HCT116 (cell line): ENCODE data around the gene NUP210. TPM values are rescaled to one million over a fixed set of nuclear protein-coding genes. Genes with fewer than 3 reads are reported as not detected.

Experiments used
- ATAC-seq: fragments of 200-7000 bp; cut with Tn5 transposase; 2 replicates; pipeline ENCODE4 v1.9.1; 2020; ENCODE audit warnings: mild to moderate bottlenecking, moderate library complexity
- BruUV-seq: library from RNA; stranded (reverse); fragments of 400-500 nt; replicated peaks from 2 replicates; lab custom pipeline; 2021; lab: Mats Ljungman, UMichigan
- CTCF ChIA-PET: fragments of 300-600 bp; sonication (Branson Sonifier 250); formaldehyde crosslinking; loops from one replicate; lab custom pipeline; 2021; ENCODE audit warnings: antibody characterized with exemption; lab: Charles Lee
- POLR2A ChIA-PET: fragments of 300-600, 350-600 bp; sonication (Branson Sonifier 250); formaldehyde crosslinking; loops from one replicate; lab custom pipeline; 2021; ENCODE audit warnings: antibody characterized with exemption; lab: Charles Lee
- RAD21 ChIA-PET, 2 experiments: fragments of 300-600 bp; sonication (Branson Sonifier 250); formaldehyde crosslinking; loops; one replicate each; lab custom pipeline; 2023; ENCODE audit warnings: low total read pairs in 2 of 2; ENCODE audit not compliant: uncharacterized antibody in 2 of 2, unreplicated experiment in 2 of 2, low non-redundant PET in 1 of 2; lab: Charles Lee
- DNase-seq: peaks from one replicate; pipeline ENCODE4 v3.0.0-alpha.2; 2010; ENCODE audit warnings: low read depth, low spot score
- H2AFZ ChIP-seq: fragments of 200-600 bp; shearing (Covaris generic), sonication (generic); 2 replicates; pipeline ENCODE4 v1.6.1; 2017; ENCODE audit warnings: low read depth, mixed run types, mixed read lengths, antibody characterized with exemption, low read length; ENCODE audit not compliant: poor library complexity, severe bottlenecking
- H3K27ac ChIP-seq: 2 replicates; pipeline ENCODE4 v1.5.1; 2012; ENCODE audit warnings: low read depth, low read length
- H3K27me3 ChIP-seq: fragments of 200-600 bp; sonication (generic); 2 replicates; pipeline ENCODE4 v1.6.1; 2016; ENCODE audit warnings: mixed run types, low read length, mixed read lengths; ENCODE audit not compliant: insufficient read depth
- H3K36me3 ChIP-seq, 2 experiments: fragments of 200-500 bp in 1 of 2; fragments of 200-600 bp in 1 of 2; sonication (Bioruptor generic) in 1 of 2; sonication (generic) in 1 of 2; 2 replicates each; pipeline versions ENCODE4 v1.5.1 to v1.6.1; 2014 to 2016; ENCODE audit warnings: low read length in 2 of 2, inconsistent platforms in 1 of 2, mixed read lengths in 1 of 2, mixed run types in 1 of 2; ENCODE audit not compliant: insufficient read depth in 2 of 2, control insufficient read depth in 1 of 2
- H3K4me1 ChIP-seq, 2 experiments: fragments of 200-600 bp in 1 of 2; sonication (generic) in 1 of 2; 2 replicates each; pipeline versions ENCODE4 v1.5.1 to v1.6.1; 2012 to 2017; ENCODE audit warnings: low read length in 2 of 2, inconsistent platforms in 1 of 2, mild to moderate bottlenecking in 1 of 2, mixed read lengths in 1 of 2, mixed run types in 1 of 2, moderate library complexity in 1 of 2; ENCODE audit not compliant: insufficient read depth in 2 of 2, control insufficient read depth in 1 of 2
- H3K4me2 ChIP-seq: fragments of 200-600 bp; sonication (generic); 2 replicates; pipeline ENCODE4 v1.6.1; 2017; ENCODE audit warnings: mixed run types, low read length, mixed read lengths
- H3K4me3 ChIP-seq, 2 experiments: fragments of 200-600 bp in 1 of 2; sonication (generic) in 1 of 2; replicated peaks in 1 of 2; 2 replicates each; pipeline ENCODE4 v1.5.1; 2011 to 2016; ENCODE audit warnings: low read length in 2 of 2, control low read depth in 1 of 2, low read depth in 1 of 2, mild to moderate bottlenecking in 1 of 2, mixed read lengths in 1 of 2, mixed run types in 1 of 2
- H3K79me2 ChIP-seq: fragments of 200-600 bp; sonication (generic); 2 replicates; pipeline ENCODE4 v1.6.1; 2017; ENCODE audit warnings: mild to moderate bottlenecking, mixed run types, low read length, moderate library complexity, mixed read lengths; ENCODE audit not compliant: insufficient read depth
- H3K9ac ChIP-seq: fragments of 200-600 bp; sonication (generic); 2 replicates; pipeline ENCODE4 v1.6.1; 2016; ENCODE audit warnings: low read length, mixed read lengths
- H3K9me2 ChIP-seq: fragments of 200-600 bp; sonication (generic), shearing (Covaris generic); 2 replicates; pipeline ENCODE4 v1.6.1; 2017; ENCODE audit warnings: mixed run types, mild to moderate bottlenecking, moderate library complexity; ENCODE audit not compliant: insufficient read depth
- H3K9me3 ChIP-seq, 2 experiments: fragments of 200-500 bp in 1 of 2; fragments of 200-600 bp in 1 of 2; sonication (Bioruptor generic) in 1 of 2; sonication (generic) in 1 of 2; 2 replicates each; pipeline ENCODE4 v1.6.1; 2014 to 2017; ENCODE audit warnings: low read length in 2 of 2, mixed read lengths in 2 of 2, inconsistent platforms in 1 of 2, low read depth in 1 of 2, mild to moderate bottlenecking in 1 of 2, mixed run types in 1 of 2, moderate library complexity in 1 of 2; ENCODE audit not compliant: control insufficient read depth in 1 of 2, insufficient read depth in 1 of 2
- H4K20me1 ChIP-seq: fragments of 200-600 bp; sonication (generic), shearing (Covaris generic); 2 replicates; pipeline ENCODE4 v1.6.1; 2017; ENCODE audit warnings: mixed run types, mild to moderate bottlenecking, moderate library complexity; ENCODE audit not compliant: insufficient read depth
- CBX3 ChIP-seq: IDR thresholded peaks from 2 replicates; pipeline ENCODE4 v1.6.1; 2012; ENCODE audit warnings: low read depth
- CEBPB ChIP-seq: IDR thresholded peaks from 2 replicates; pipeline ENCODE4 v1.6.1; 2012; ENCODE audit warnings: low read depth
- CTCF ChIP-seq, 3 experiments: fragments of 200-600 bp in 1 of 3; sonication (generic) in 1 of 3; IDR thresholded peaks in 2 of 3; conservative IDR thresholded peaks in 1 of 3; 2 replicates each; pipeline ENCODE4 v1.5.1; 2012 to 2017; ENCODE audit warnings: low read depth in 2 of 3, low read length in 2 of 3, antibody characterized with exemption in 1 of 3, borderline replicate concordance in 1 of 3, control low read depth in 1 of 3, mild to moderate bottlenecking in 1 of 3, mixed read lengths in 1 of 3, mixed run types in 1 of 3, moderate library complexity in 1 of 3; ENCODE audit not compliant: insufficient read depth in 1 of 3
- ELF1 ChIP-seq: IDR thresholded peaks from 2 replicates; pipeline ENCODE4 v1.6.1; 2012; ENCODE audit warnings: low read depth, borderline replicate concordance
- EZH2 ChIP-seq: fragments of 200-600 bp; sonication (generic); IDR thresholded peaks from 2 replicates; pipeline ENCODE4 v1.6.1; 2017; ENCODE audit warnings: antibody characterized with exemption, mixed run types
- EZH2phosphoT487 ChIP-seq: fragments of 200-600 bp; IDR thresholded peaks from 2 replicates; pipeline ENCODE4 v1.6.1; 2018; ENCODE audit warnings: antibody characterized with exemption, borderline replicate concordance
- POLR2A ChIP-seq: IDR thresholded peaks from 2 replicates; pipeline ENCODE4 v1.7.0; 2011; ENCODE audit warnings: borderline replicate concordance; ENCODE audit not compliant: insufficient read depth, insufficient read length; ENCODE audit errors: extremely low read depth
- SIN3A ChIP-seq: IDR thresholded peaks from 2 replicates; pipeline ENCODE4 v1.6.1; 2012; ENCODE audit warnings: low read depth
- SP1 ChIP-seq: IDR thresholded peaks from 2 replicates; pipeline ENCODE4 v1.6.1; 2012; ENCODE audit warnings: low read depth
- SRF ChIP-seq: IDR thresholded peaks from 2 replicates; pipeline ENCODE4 v1.6.1; 2012; ENCODE audit warnings: low read depth
- TCF7L2 ChIP-seq: IDR thresholded peaks from 2 replicates; pipeline ENCODE4 v1.7.0; 2011; ENCODE audit warnings: borderline replicate concordance, inconsistent platforms; ENCODE audit not compliant: insufficient read depth, insufficient read length; ENCODE audit errors: extremely low read depth
- YY1 ChIP-seq: IDR thresholded peaks from 2 replicates; pipeline ENCODE4 v1.6.1; 2011; ENCODE audit warnings: low read length, low read depth, moderate library complexity, mild to moderate bottlenecking; ENCODE audit not compliant: insufficient replicate concordance; ENCODE audit errors: extremely low read depth
- ZFX ChIP-seq: fragments of 450-650 bp; IDR thresholded peaks from 2 replicates; pipeline ENCODE4 v1.6.1; 2017
- ZNF274 ChIP-seq: fragments of 200-500 bp; sonication (Bioruptor generic); IDR thresholded peaks from 2 replicates; pipeline ENCODE4 v1.6.1; 2014; ENCODE audit warnings: mild to moderate bottlenecking, low read depth, low read length, inconsistent platforms
- intact Hi-C: fragments of 100-400 bp; cut with micrococcal nuclease; formaldehyde crosslinking; loops from 2 replicates; pipeline ENCODE4 v1.10.0; 2022
- total RNA-seq: library from RNA; stranded (reverse); gene quantifications from one replicate; pipeline ENCODE4 v1.2.1, GENCODE V29; 2021; ENCODE audit not compliant: unreplicated experiment
- TF ChIP-seq, protein P1 (sequence below): IDR thresholded peaks from 2 replicates; pipeline ENCODE4 v1.6.1; 2012

NUP210 gene
- total RNA-seq, 1 experiment from 2014 or later, result 74.9 TPM

DNA sequence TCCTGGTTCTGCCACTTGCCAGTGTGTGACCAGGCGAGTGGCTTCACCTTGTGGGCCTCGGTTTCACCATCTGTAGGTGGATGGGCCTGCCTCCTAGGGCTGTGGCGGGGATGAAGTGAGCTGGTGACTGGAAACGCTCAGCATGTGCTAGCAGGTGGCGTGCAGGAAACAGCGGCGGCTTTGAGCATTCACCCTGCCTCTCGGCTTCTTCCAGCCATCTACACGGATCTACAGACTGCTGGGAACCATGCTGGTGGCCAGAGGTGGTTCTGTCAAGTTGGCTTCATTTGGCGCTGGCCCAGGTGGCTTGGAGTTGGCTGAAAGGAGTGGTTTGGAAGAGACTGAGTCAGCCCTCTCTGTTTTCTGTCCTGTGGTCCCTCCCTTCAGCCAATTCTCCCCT, 106.3 kb downstream of the NUP210 start:
- no peak overlapping the region for H3K27ac ChIP-seq
- ChIA-PET CTCF (no interaction called here), POLR2A (no interaction called here), RAD21 (no interaction called here)
- no peak overlapping the region for H3K9ac ChIP-seq
- no peaks in the 10 kb centered on the region for H3K4me1 ChIP-seq
- H3K4me3 ChIP-seq, result no peak overlapping the region
- H3K9me3 ChIP-seq, result no peaks in the 10 kb centered on the region
- H3K79me2 ChIP-seq, result no peaks in the 10 kb centered on the region
- ATAC-seq (no peak), DNase-seq (no peak)
- intact Hi-C loops, result no loop called here
- no TSS peak for BruUV-seq
- H4K20me1 ChIP-seq, result no peaks in the 10 kb centered on the region
- TF ChIP-seq EZH2phosphoT487 (no peak), EZH2 (no peak), TCF7L2 (no peak), POLR2A (no peak), CTCF (IDR thresholded peaks at IDR 0.05 in 2 of 3, conservative IDR thresholded peaks at IDR 0.05 in 1 of 3; ENCODE audit: borderline replicate concordance in 1 of 3, insufficient read depth in 1 of 3, low read depth in 2 of 3, low read length in 2 of 3) (no peak), ZFX (no peak)
- TF ChIP-seq, protein P1, sequence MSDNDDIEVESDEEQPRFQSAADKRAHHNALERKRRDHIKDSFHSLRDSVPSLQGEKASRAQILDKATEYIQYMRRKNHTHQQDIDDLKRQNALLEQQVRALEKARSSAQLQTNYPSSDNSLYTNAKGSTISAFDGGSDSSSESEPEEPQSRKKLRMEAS, result no peak
- TF ChIP-seq, all 23 proteins: peak for 0
- H3K27me3 ChIP-seq, result no peaks in the 10 kb centered on the region
- H3K4me2 ChIP-seq, result no peak overlapping the region
- H2AFZ ChIP-seq, result no peak overlapping the region
- H3K36me3 ChIP-seq, result peaks cover 0 to 5% of the 10 kb centered on the region in 2 experiments; a peak in 2 of 4 replicates
- no peaks in the 10 kb centered on the region for H3K9me2 ChIP-seq

DNA sequence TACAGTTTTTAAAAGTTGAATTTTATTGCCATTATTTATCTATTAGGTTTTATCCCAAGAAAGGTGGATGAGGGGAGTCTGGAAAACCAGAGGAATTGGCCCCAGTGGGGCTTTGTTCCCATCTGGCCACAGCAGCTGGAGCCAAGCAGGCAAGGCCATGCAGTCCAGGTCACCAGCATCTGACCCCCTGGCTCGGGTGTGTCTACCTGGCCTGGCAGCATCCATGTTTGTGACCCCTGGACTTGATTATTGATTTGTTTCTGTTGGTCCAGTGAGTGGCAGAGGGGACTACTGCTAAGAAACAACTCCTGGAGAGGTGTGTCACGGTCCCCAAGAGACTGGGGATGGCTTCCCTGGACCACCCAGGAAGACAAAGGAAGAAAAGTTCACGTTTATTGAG, 111.1 kb downstream of the NUP210 start:
- ATAC-seq (no peak), DNase-seq (no peak)
- no peaks in the 10 kb centered on the region for H3K27me3 ChIP-seq
- ChIA-PET POLR2A (no interaction called here), RAD21 (interaction anchor here in 1 of 2 experiments (0.6 kb wide), 1 partner anchor 11 kb away, joined by 4 read pairs; no protein-coding TSS in a partner anchor), CTCF (no interaction called here)
- BruUV-seq, result no TSS peak
- no peaks in the 10 kb centered on the region for H3K9me3 ChIP-seq
- no peaks in the 10 kb centered on the region for H3K9me2 ChIP-seq
- intact Hi-C loops, result no loop called here
- no peak overlapping the region for H3K4me3 ChIP-seq
- no peaks in the 10 kb centered on the region for H3K79me2 ChIP-seq
- no peak overlapping the region for H3K27ac ChIP-seq
- no peaks in the 10 kb centered on the region for H4K20me1 ChIP-seq
- no peak overlapping the region for H3K9ac ChIP-seq
- no peak overlapping the region for H2AFZ ChIP-seq
- no peak overlapping the region for H3K4me2 ChIP-seq
- no peaks in the 10 kb centered on the region for H3K36me3 ChIP-seq
- H3K4me1 ChIP-seq, result no peaks in the 10 kb centered on the region
- TF ChIP-seq CBX3 (no peak), CTCF (IDR thresholded peaks at IDR 0.05 in 2 of 3, conservative IDR thresholded peaks at IDR 0.05 in 1 of 3; ENCODE audit: borderline replicate concordance in 1 of 3, insufficient read depth in 1 of 3, low read depth in 2 of 3, low read length in 2 of 3) (no peak), ELF1 (no peak), EZH2phosphoT487 (no peak), SIN3A (no peak), SRF (no peak), CEBPB (no peak), ZNF274 (no peak), YY1 (no peak), ZFX (no peak), SP1 (no peak)
